ENCODE results near the gene ASAP2. TPM values are rescaled to one million over a fixed set of nuclear protein-coding genes. Genes with fewer than 3 reads are reported as not detected.

ASAP2 gene
- total RNA-seq, 2 experiments from 2014 or later = not detected

DNA sequence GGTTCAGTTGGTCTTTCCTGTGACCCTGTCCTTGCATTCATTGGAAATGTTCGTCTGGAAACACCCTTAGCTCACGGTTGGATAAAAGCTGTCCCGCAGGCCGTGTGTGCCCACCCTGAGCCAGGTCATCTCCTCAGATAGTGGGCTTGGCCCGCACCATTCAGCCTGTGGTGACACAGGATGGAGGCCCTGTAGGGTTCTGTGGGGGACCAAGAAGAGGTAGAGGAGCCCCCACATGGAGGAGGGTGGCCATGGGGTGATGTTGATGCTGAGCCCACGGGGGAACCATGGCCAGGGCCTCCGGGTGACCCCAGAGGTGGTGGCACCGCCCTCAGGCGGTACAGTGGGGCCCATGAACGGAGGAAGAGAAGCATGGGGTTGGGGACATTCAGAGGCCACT lies 62.7 kb downstream of the ASAP2 start:
- no peaks in the 10 kb centered on the region for H3K4me1 Mint-ChIP-seq (ENCODE audit: low read depth)
- no peak overlapping the region for H3K4me3 Mint-ChIP-seq
- no peaks in the 10 kb centered on the region for H3K36me3 Mint-ChIP-seq (ENCODE audit: low read depth)
- H3K9me3 Mint-ChIP-seq (ENCODE audit: insufficient read depth) = no peaks in the 10 kb centered on the region
- H3K27me3 Mint-ChIP-seq (ENCODE audit: low read depth) = peaks cover 19% of the 10 kb centered on the region
- ChIA-PET CTCF (no interaction called here), POLR2A (no interaction called here)
- no peak for ATAC-seq
- DNase-seq = no peak
- no peak overlapping the region for H3K27ac Mint-ChIP-seq

DNA sequence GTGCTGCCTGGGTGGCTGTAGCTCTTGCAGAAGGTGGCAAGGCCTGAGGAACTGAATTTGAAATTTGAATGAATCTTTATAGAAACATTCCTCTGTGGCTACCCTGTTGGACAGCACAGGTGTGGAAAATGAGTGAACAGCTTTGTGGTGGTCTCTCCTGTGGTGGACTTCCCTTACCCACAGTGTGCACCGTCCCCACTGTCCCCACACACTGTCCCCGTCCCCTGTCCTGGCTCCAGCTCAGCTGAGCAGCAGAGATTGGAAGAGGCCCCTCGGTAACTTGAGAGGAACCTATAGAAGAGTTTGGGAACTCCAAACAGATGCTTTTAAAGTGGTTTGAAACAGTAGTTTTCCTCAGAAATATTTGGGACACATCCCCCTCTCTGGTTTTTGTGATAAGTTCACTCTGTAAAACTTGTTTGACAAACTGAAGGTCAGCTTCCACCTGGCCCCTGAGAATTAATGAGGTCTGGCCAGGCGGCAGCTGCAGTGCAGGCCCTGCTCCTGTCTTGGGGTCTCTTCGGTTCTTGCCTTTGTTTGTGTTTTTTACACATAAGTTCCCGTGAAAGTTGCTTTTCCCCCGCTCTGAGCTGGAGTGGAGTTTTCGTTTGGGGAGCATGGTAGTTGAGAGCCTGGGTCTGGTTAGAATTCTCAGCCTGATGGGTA lies 63.2 kb downstream of the ASAP2 start:
- CTCF ChIA-PET = no interaction called here
- Mint-ChIP-seq H3K4me1 (ENCODE audit: low read depth) (no peaks in the 10 kb centered on the region), H3K27ac (no peak overlapping the region), H3K27me3 (ENCODE audit: low read depth) (peaks cover 16% of the 10 kb centered on the region), H3K9me3 (ENCODE audit: insufficient read depth) (no peaks in the 10 kb centered on the region), H3K4me3 (no peak overlapping the region), H3K36me3 (ENCODE audit: low read depth) (no peaks in the 10 kb centered on the region)
- DNase-seq = no peak
- no peak for ATAC-seq
- POLR2A ChIA-PET = interaction anchor here (0.6 kb wide), 1 partner anchor 18 kb away, joined by 3 read pairs; no protein-coding TSS in a partner anchor

DNA sequence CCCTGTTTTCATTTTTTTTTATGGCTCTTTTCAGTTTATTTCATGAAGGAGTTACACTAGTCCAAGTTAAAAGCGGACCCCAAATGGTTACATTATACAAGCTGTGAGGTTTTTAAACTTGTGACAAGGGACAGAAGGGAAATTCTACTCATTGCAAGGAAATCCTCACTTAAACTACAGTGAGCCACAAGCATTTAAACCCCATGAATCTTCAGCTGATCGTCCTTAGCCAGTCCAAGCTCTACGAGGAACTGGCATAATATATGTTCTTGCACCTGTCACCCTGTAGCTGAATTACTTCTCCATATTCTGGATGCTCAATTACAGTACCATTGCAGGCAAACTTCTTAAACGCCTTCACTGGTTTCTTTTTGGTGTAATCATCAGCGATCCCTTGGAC lies 64.5 kb downstream of the ASAP2 start:
- Mint-ChIP-seq H3K36me3 (ENCODE audit: low read depth) (no peaks in the 10 kb centered on the region), H3K27ac (no peak overlapping the region), H3K27me3 (ENCODE audit: low read depth) (peaks cover 16% of the 10 kb centered on the region), H3K9me3 (ENCODE audit: insufficient read depth) (no peaks in the 10 kb centered on the region), H3K4me1 (ENCODE audit: low read depth) (no peaks in the 10 kb centered on the region), H3K4me3 (no peak overlapping the region)
- ChIA-PET POLR2A (interaction anchor here (0.6 kb wide), 1 partner anchor 178 kb away, joined by 3 read pairs; no protein-coding TSS in a partner anchor), CTCF (no interaction called here)
- no peak for DNase-seq
- no peak for ATAC-seq

DNA sequence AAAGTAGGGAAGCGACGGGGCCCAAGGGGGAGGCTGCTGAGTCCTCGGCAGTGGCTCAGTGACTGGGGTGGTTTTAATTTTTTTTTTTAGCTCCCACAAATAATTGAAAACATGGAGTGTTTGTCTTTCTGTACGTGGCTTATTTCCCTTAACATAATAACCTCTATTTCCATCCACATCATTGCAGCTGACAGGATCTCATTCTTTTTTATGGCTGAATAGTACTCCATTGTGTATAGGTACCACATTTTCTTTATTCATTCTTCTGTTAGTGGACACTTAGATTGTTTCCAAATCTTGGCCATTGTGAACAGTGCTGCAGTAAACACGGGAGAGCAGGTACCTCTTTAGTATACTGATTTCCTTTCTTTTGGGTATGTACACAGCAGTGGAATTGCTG lies 65.1 kb downstream of the ASAP2 start:
- Mint-ChIP-seq H3K27me3 (ENCODE audit: low read depth) (peaks cover 16% of the 10 kb centered on the region), H3K4me3 (no peak overlapping the region), H3K9me3 (ENCODE audit: insufficient read depth) (no peaks in the 10 kb centered on the region), H3K36me3 (ENCODE audit: low read depth) (no peaks in the 10 kb centered on the region), H3K27ac (no peak overlapping the region), H3K4me1 (ENCODE audit: low read depth) (no peaks in the 10 kb centered on the region)
- ATAC-seq (no peak), DNase-seq (no peak)
- ChIA-PET CTCF (no interaction called here), POLR2A (no interaction called here)

DNA sequence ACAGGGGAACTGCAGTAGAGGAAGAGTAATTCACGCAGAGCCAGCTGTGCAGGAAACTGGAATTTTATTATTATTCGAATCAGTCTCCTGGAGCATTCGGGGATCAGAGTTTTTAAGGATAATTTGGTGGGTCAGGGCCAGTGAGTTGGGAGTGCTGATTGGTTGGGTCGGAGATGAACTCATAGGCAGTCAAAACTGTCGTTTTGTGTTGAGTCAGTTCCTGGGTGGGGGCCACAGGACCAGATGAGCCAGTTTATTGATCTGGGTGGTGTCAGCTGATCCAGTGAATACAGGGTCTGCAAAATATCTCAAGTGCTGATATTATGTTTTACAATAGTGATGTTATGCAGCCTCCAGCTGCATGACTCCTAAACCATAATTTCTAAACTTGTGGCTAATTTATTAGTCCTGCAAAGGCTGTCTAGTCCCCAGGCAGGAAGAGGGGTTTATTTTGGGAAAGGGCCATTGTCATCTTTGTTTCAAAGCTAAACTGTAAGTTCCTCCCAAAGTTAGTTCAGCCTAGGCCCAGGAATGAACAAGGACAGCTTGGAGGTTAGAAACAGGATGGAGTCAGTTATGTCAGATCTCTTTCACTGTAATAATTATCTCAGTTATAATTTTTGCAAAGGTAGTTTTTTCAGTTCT lies 67.0 kb downstream of the ASAP2 start:
- no peak for DNase-seq
- H3K4me3 Mint-ChIP-seq = no peak overlapping the region
- CTCF ChIA-PET = no interaction called here
- H3K36me3 Mint-ChIP-seq (ENCODE audit: low read depth) = no peaks in the 10 kb centered on the region
- no peak overlapping the region for H3K27ac Mint-ChIP-seq
- peaks cover 16% of the 10 kb centered on the region for H3K27me3 Mint-ChIP-seq (ENCODE audit: low read depth)
- no peaks in the 10 kb centered on the region for H3K9me3 Mint-ChIP-seq (ENCODE audit: insufficient read depth)
- ATAC-seq = no peak
- no peaks in the 10 kb centered on the region for H3K4me1 Mint-ChIP-seq (ENCODE audit: low read depth)
- POLR2A ChIA-PET = no interaction called here

DNA sequence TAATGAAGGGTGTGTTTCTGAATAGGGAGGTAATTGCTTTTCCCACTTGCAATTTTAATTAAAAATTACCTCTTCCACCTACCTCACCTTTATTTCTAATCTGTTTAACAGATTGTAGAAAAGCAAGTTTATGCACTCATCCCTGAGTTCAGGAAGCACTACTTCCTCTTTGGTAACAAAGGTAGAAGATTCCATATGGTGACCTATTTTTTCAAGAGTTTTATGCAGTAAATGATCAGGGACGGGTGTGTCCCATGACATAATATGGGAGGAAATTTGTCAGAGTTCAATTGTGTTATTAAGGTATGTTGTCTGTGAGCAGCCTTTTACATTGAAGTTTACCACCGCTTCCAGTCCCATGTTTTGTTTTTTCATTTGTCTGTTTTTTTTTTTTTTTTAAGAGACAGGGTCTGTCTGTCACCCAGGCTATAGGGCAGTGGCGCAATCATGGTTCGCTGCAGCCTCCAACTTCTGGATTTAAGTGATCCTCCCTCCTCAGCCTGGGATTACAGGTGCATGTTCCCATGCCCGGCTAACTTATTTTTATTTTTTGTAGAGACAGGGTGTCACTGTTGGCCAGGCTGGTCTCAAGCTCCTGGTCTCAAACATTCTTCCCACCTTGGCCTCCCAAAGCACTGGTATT lies 68.2 kb downstream of the ASAP2 start:
- CTCF ChIA-PET = no interaction called here
- Mint-ChIP-seq H3K4me3 (no peak overlapping the region), H3K27ac (no peak overlapping the region), H3K4me1 (ENCODE audit: low read depth) (no peaks in the 10 kb centered on the region), H3K36me3 (ENCODE audit: low read depth) (no peaks in the 10 kb centered on the region), H3K27me3 (ENCODE audit: low read depth) (peaks cover 16% of the 10 kb centered on the region), H3K9me3 (ENCODE audit: insufficient read depth) (no peaks in the 10 kb centered on the region)
- POLR2A ChIA-PET = no interaction called here
- ATAC-seq (no peak), DNase-seq (no peak)

DNA sequence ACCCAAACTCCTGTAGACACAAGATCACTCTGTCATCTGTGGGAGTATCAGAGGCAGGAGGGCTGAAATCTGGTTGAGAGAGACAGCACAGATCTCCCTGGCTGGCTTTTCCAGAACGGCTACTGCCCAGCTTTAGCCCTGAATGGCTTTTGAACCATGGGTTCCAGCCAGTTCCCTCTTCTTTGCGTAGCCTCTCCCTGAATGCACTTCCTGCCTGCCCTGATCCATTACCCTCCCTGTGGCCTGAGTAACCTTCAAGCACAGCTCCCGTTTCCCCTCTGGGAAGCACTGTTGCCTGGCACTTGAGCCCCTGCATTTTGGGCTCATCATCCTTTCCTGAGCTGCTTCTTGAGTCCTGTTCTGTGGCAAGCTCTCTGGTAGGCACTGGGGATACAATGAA lies 68.8 kb downstream of the ASAP2 start:
- ATAC-seq (no peak), DNase-seq (no peak)
- H3K4me1 Mint-ChIP-seq (ENCODE audit: low read depth) = no peaks in the 10 kb centered on the region
- no peak overlapping the region for H3K4me3 Mint-ChIP-seq
- ChIA-PET CTCF (no interaction called here), POLR2A (no interaction called here)
- H3K27me3 Mint-ChIP-seq (ENCODE audit: low read depth) = peaks cover 16% of the 10 kb centered on the region
- no peaks in the 10 kb centered on the region for H3K36me3 Mint-ChIP-seq (ENCODE audit: low read depth)
- no peak overlapping the region for H3K27ac Mint-ChIP-seq
- no peaks in the 10 kb centered on the region for H3K9me3 Mint-ChIP-seq (ENCODE audit: insufficient read depth)

DNA sequence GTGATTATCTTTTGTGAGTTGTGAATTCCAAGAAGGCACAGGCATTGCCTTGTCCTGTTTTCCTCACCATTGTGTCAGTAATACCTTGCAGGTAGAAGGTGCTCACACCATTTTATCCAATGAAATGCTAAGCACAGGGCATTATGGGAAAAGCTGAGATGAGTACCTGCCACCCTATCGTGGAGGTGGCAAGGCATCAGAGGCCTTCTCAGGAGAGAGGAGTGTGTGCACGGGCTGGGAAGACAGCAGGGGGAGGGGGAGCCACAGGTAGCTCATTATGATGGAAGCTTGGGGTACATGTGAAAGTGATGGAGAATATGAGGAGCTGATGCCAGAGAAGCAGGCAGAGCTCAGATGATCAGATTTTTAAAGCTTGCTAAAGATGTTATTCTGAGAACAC lies 69.5 kb downstream of the ASAP2 start:
- Mint-ChIP-seq H3K9me3 (ENCODE audit: insufficient read depth) (no peaks in the 10 kb centered on the region), H3K36me3 (ENCODE audit: low read depth) (no peaks in the 10 kb centered on the region), H3K27ac (no peak overlapping the region), H3K4me1 (ENCODE audit: low read depth) (no peaks in the 10 kb centered on the region), H3K4me3 (no peak overlapping the region), H3K27me3 (ENCODE audit: low read depth) (peaks cover 16% of the 10 kb centered on the region)
- POLR2A ChIA-PET = no interaction called here
- no peak for DNase-seq
- no peak for ATAC-seq
- CTCF ChIA-PET = no interaction called here

DNA sequence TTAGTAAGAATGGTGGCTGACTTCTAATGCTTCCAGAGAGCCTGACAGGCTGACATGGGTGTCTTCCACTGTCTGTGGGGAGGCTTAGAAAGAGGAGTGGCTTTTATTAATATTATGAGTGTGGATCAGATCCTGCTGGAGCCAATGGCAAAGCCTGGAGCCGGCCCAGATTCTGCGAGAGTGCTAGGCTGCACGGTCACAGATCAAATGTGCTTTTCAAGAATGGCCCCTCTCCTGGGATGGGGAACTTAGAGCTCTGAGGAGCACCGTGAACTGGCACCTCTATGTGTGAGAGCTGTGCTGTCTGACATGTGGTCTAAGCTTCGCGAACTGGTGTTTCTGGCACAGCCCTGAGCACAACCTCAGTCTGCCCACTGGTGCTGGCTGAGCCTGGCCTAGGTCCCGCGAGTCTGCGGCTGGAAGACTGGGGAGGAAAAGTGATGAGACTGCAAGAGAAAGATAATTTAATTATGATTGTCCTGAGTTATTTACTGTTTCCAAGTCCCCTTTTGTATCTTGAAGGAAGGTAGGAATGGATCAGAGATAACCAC lies 70.4 kb downstream of the ASAP2 start:
- ATAC-seq = no peak
- H3K4me1 Mint-ChIP-seq (ENCODE audit: low read depth) = no peaks in the 10 kb centered on the region
- H3K27ac Mint-ChIP-seq = no peak overlapping the region
- ChIA-PET POLR2A (no interaction called here), CTCF (no interaction called here)
- H3K27me3 Mint-ChIP-seq (ENCODE audit: low read depth) = peaks cover 17% of the 10 kb centered on the region
- no peak for DNase-seq
- H3K36me3 Mint-ChIP-seq (ENCODE audit: low read depth) = no peaks in the 10 kb centered on the region
- H3K9me3 Mint-ChIP-seq (ENCODE audit: insufficient read depth) = no peaks in the 10 kb centered on the region
- no peak overlapping the region for H3K4me3 Mint-ChIP-seq

DNA sequence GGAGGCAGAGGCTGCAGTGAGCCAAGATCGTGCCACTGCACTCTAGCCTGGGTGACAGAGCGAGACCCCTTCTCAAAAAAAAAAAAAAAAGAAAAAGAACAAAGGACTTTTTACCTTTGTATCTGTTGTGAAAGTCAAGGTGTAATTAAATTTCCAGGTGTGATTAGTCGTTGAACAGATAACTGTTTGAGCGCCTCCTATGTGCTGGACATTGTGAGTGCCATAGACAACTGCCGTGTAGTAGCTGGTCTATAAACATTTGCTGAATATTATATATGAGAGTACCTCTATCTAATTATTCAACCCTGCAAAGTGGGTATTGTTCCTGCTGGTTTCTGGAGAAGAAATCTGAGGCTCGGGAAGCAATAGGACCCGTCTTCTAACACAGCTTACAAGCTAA lies 71.8 kb downstream of the ASAP2 start:
- no peaks in the 10 kb centered on the region for H3K4me1 Mint-ChIP-seq (ENCODE audit: low read depth)
- no peak overlapping the region for H3K27ac Mint-ChIP-seq
- no peak for DNase-seq
- H3K36me3 Mint-ChIP-seq (ENCODE audit: low read depth) = no peaks in the 10 kb centered on the region
- H3K27me3 Mint-ChIP-seq (ENCODE audit: low read depth) = peaks cover 4% of the 10 kb centered on the region
- POLR2A ChIA-PET = no interaction called here
- no peak for ATAC-seq
- H3K9me3 Mint-ChIP-seq (ENCODE audit: insufficient read depth) = no peaks in the 10 kb centered on the region
- CTCF ChIA-PET = no interaction called here
- H3K4me3 Mint-ChIP-seq = no peak overlapping the region

DNA sequence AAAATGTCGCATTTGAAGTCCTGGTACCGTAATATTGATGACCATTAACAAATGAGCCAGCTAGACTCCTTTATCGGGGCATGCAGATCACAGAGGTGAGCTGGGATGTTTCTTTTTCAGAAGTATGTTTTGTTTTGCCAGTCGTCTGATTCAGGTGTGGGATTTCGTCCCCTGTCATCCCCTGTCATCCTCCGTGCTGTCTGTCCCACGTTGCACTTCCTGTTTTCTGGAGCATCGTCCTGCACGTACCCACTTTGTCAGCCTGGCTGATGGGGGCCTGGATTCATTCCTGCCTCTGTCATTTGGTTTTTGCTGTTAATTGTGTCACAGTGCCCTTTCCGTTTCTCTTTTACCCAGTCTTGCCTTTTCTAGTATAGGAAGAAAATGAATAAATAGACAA lies 72.8 kb downstream of the ASAP2 start:
- Mint-ChIP-seq H3K36me3 (ENCODE audit: low read depth) (no peaks in the 10 kb centered on the region), H3K27me3 (ENCODE audit: low read depth) (peaks cover 2% of the 10 kb centered on the region), H3K27ac (no peak overlapping the region), H3K4me1 (ENCODE audit: low read depth) (no peaks in the 10 kb centered on the region), H3K4me3 (no peak overlapping the region), H3K9me3 (ENCODE audit: insufficient read depth) (no peaks in the 10 kb centered on the region)
- ChIA-PET CTCF (no interaction called here), POLR2A (no interaction called here)
- DNase-seq = no peak
- ATAC-seq = no peak

DNA sequence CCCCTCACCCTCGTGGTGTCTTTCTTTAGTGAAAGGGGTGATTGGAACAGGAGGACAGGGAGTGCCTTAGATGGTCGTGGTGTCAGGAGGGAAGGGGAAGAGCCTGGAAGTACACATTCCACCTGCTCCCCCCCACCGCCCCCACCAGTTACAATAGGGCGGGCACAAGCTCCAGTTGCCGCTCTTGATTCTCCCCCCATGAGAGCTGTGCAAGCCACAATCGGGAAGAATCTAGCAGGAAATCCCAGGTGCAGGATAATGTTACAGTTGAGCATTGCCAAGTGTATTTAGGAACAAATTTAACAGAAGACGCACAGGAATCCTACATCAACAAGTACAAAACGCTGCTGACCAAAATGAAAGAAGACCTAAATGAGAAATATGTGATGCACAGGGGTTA lies 73.6 kb downstream of the ASAP2 start:
- CTCF ChIA-PET = no interaction called here
- POLR2A ChIA-PET = no interaction called here
- H3K27me3 Mint-ChIP-seq (ENCODE audit: low read depth) = peaks cover 4% of the 10 kb centered on the region
- H3K27ac Mint-ChIP-seq = no peak overlapping the region
- no peaks in the 10 kb centered on the region for H3K9me3 Mint-ChIP-seq (ENCODE audit: insufficient read depth)
- no peaks in the 10 kb centered on the region for H3K4me1 Mint-ChIP-seq (ENCODE audit: low read depth)
- H3K4me3 Mint-ChIP-seq = no peak overlapping the region
- no peaks in the 10 kb centered on the region for H3K36me3 Mint-ChIP-seq (ENCODE audit: low read depth)
- DNase-seq = no peak
- ATAC-seq = no peak

All from activated CD8-positive, alpha-beta T cell treated with anti-CD3 and anti-CD28 coated beads, Interleukin-2, amount 10 ng/mL, durations not matched to agents 7 days and 5 days (primary cell).